ENCODE results near the gene CKLF. TPM values are rescaled to one million over a fixed set of nuclear protein-coding genes. Genes with fewer than 3 reads are reported as not detected.
"Not testable (repeated sequence)": the region's sequence is repeated elsewhere in the genome, so short reads cannot be mapped to it uniquely, and the experiment has no call there.

CKLF gene
- polyA plus RNA-seq, 3 donors, result 34.5 to 46.5 (median 46.4) TPM

DNA sequence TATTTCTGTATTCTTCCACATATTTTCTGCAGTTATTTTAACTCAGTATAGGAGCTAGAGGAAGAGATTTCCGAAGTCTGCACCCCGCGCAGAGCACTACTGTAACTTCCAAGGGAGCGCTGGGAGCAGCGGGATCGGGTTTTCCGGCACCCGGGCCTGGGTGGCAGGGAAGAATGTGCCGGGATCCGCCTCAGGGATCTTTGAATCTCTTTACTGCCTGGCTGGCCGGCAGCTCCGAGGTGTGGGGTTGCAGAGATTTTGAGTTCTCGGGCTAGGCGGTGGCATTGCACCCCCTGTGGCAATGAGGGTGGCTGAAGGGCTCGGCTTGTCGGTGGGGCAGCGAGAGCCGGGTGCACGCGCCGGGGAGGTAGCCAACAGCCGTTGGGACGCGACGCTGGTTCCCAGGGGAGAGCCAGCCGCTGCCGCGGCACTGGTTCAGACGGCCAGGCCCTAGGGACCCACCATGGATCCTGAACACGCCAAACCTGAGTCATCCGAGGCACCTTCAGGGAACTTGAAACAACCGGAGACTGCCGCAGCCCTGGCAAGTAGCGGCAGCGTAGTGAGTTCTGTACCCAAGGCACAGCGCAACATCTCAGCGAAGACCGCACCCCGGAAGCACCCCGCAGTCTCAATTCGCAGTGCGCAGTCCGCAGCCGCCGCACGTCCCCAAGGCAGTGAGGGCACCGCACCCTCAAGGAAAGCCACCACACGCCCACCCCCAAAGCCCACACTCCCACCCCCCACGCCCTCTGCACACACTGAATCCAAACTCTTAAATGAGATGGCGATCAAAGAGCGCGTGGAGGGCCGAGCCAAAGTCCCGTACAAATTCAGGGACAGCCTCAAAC is 13.9 kb downstream of the CKLF start, which contains the start of gene CMTM1:
Gene CMTM1, plus strand, starts transcription at position 389 of the 851 bp plus-strand sequence. Its CDS starts 75 bp downstream, at position 464.
- no peak for DNase-seq (ENCODE audit: low read depth in 3 of 3, low spot score in 2 of 3)

DNA sequence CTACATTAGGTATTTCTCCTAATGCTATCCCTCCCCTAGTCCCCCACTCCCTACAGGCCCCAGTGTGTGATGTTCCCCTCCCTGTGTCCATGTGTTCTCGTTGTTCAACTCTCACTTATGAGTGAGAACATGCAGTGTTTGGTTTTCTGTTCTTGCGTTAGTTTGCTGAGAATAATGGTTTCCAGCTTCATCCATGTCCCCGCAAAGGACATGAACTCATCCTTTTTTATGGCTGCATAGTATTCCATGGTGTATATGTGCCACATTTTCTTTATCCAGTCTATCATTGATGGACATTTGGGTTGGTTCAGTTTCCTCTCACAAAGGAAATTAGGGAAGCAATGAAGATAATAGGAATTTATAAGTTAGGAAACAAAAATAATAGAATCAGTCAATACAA is 14.9 kb downstream of the CKLF start:
- not testable (repeated sequence) for DNase-seq (ENCODE audit: low read depth in 3 of 3, low spot score in 2 of 3)

DNA sequence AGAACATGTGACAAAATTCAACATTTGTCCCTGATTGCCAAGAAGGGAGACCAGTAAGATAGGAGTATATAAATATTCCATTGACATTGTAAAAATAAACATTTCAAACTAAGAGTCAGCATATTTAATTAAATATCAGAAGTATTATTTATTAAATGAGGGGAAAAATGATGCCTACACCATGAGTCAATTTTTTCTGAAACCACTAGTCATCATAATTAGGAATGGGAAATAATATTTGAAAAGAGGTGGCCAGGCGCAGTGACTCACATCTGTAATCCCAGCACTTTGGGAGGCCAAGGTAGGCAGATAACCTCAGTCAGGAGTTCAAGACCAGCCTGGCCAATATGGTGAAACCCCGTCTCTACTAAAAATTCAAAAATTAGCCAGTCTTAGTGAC is 16.0 kb downstream of the CKLF start:
- DNase-seq (ENCODE audit: low read depth in 3 of 3, low spot score in 2 of 3), result no peak

DNA sequence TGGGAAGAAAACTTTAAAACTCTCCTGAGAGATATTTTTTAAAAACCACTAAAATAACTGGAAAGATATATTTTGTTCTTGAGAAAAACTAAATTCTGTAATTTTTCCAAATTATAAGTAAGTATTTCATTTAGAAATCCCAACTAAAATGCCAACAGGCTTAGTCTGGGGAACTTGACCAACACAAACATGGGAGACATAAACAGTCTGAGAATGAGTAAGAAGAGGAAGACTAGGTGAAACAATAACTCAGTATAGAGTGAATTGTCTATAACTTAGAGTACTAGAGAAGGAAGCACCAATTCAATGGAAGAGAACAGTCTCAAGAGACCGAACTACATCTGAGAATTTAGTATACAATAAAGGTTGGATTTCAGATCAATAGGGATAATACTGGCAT is 16.8 kb downstream of the CKLF start:
- no peak for DNase-seq (ENCODE audit: low read depth in 3 of 3, low spot score in 2 of 3)

DNA sequence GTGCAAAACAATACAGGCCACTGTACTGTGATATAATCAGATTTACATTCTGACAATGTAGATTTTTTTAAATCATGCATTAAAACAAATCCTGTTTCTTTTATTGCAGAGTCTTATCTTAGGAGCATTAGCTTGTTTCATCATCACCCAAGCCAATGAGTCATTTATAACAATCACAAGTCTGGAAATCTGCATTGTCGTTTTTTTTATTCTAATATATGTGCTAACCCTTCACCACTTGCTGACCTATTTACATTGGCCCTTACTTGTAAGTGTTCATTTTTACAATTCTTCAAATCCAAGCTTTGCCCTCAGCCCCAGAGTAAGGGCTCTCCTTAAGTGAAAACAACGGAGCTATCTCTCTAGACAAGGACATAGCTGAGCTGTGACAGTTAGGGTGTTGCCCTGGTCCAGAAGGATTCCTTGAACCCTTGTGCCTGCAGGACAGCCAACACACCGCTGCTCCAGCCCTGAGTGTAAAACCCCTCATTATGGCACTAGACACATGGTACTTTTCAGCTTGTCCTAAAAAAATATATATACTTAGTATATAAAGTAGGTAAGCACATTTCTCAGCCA is 17.5 kb downstream of the CKLF start:
- DNase-seq (ENCODE audit: low read depth in 3 of 3, low spot score in 2 of 3), result no peak

DNA sequence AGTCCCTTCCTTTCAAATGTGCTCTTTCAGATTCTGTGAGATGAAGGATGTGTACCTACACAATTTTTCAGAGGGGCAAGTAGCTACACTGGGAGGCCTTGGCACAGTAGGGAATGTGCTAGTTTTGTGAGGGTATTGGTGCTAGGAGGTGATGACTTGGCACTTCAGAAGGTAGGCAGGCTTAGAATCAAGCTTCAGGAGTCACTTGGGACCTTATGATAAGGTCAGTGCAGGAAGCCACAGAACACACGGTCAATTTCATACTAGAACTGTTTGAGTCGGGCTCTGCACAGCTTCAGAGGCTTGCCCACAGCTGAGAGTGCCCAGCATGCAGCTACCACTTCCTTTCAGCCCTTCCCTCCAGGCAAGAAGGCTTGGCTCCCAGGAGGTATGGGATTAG is 20.0 kb downstream of the CKLF start:
- no peak for DNase-seq (ENCODE audit: low read depth in 3 of 3, low spot score in 2 of 3)

DNA sequence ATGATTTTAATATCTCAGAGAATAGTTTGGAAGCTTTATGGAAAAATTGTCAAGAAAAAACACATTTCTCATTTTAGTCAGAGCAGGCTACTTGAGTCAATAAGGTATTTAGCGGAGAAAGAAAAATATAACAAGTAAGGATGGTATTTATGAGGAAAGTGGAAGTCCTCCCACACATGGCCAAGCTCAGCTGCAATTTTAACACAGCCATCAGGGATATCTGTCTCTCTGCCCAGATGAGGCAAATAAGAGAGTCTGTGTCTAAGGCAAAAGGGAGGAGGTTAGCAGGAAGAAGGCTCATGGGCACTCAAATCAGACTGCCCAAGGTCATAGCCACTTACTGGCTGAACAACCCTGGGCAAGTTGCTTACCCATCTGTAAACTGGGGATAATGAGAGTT is 21.7 kb downstream of the CKLF start:
- no peak for DNase-seq (ENCODE audit: low read depth in 3 of 3, low spot score in 2 of 3)

DNA sequence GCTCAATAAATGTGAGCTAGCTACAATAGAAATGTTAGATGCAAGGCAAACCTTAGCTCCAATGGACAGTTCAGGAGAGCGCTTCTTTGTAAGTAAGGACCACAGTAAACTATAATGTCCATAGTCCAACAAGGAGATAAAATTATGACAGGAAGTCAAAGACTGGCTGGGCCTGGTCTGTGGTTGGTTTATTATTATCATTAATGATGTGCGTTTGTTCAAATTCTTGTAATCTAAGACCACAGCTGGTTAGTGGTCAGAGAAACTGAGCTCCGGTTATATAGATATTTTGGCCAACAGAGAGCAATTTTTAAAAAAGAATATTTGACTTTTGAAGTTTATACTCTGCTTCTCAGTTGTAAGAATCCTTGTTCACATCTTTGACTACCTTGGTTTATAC is 22.2 kb downstream of the CKLF start:
- no peak for DNase-seq (ENCODE audit: low read depth in 3 of 3, low spot score in 2 of 3)

DNA sequence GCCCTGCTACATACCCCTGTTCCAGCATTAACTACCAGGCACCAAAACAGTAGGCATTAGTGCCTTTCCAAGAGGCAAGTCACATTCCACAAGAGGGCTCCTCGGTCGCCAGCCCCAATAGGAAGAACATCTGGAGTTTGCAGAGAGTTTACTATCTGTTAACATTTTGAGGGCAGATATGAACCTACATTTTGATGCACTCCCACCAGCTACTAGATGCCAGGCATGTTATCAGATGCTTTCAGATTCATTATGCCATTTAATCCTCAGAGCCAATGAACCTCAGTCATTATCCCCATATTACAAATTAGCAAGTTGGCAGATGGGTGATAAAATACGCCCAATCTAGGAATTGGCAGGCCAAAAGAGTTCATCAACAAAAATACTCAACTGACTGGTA is 22.7 kb downstream of the CKLF start:
- no peak for DNase-seq (ENCODE audit: low read depth in 3 of 3, low spot score in 2 of 3)

DNA sequence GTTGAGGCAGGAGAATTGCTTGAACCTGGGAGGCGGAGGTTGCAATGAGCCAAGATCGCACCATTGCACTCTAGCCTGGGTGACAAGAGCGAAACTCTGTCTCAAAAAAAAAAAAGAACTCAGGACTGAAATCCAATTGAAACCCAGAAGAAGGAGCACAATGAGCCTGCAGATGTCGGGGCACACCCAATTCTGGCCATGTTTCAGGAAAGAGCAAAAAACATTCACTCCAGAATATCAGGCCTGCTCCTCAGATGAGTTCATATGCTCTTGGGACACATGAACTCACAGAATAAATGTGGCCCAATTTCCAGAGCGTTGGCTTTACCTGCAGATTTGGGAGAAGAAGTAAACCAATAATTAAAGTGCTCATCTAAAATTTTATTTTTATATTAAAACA is 23.9 kb downstream of the CKLF start:
- DNase-seq (ENCODE audit: low read depth in 3 of 3, low spot score in 2 of 3), result no peak

DNA sequence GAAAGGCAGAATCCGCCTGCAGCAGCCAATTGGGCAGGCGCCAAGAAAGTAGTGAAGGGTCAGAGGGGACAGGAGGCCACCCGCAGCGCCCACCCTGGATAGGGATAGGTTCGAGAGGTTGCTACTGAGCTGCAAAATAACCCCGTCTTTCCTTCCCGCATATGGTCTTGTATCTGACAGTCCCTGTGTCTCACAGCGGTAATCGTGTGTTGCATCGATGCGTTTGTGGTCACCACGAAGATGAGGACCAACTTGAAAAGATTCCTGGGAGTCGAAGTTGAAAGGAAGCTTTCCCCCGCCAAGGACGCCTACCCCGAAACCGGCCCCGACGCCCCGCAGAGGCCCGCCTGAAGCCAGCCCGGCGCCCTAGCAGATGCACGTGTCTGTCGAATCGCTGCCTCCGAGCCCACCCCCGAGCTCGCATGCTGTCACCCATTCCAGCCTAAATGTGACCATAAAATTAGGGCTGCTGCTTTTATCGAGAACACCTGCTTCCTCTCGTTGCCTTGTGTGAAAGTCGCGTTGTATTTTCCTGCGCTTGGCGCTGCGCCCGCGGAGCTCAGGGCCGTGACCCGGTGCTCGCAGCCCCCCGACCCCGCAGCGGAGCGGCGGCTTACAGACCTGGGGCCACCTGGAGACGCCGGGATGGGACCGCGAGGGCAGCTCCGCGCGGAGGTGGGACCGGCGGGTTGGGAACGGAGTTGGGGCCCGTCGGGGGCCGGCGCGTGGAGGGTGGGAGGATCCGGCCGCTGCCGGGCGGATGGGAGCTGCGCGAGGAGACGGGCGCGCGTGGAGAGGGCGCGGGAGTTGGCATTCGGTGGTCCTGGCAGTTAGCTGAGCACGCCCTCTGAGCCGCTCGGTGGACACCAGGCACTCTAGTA is 26.5 kb downstream of the CKLF start, which contains the start of gene CMTM2:
Gene CMTM2, plus strand, starts transcription at position 813 of the 881 bp plus-strand sequence. CDS start 145 bp downstream, outside the sequence.
- DNase-seq (ENCODE audit: low read depth in 3 of 3, low spot score in 2 of 3), result peak in 1 of 3 donors; percentile 18

DNA sequence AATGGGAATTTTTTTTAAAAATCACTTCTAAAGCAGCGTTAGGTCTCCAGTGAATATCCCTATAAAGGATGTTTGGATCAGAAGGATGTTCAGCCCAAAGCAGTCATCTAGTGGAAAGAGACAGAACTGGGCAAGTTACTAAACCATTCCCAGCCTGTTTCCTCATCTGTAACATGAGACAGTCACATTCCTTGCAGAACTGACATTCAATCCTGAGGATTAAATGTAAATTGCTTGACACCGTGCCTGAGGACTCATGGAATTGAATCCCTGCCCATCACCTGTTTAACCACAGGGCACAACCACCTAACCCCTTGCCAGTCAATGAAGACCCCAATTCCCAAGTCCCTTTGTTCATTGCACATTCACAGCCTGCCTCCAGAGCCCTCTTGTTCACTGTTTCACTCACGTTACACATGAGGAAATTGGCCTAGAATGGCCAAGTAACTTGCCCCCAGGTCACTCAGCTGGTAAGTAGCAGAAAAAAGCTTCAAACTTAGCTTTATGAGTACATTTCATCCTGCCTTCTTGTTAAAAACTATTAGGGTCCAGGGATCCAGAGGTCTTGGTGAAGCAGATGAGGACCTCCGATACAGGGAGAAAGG is 28.3 kb downstream of the CKLF start:
- peak in 1 of 3 donors; percentile 26 for DNase-seq (ENCODE audit: low read depth in 3 of 3, low spot score in 2 of 3)

DNA sequence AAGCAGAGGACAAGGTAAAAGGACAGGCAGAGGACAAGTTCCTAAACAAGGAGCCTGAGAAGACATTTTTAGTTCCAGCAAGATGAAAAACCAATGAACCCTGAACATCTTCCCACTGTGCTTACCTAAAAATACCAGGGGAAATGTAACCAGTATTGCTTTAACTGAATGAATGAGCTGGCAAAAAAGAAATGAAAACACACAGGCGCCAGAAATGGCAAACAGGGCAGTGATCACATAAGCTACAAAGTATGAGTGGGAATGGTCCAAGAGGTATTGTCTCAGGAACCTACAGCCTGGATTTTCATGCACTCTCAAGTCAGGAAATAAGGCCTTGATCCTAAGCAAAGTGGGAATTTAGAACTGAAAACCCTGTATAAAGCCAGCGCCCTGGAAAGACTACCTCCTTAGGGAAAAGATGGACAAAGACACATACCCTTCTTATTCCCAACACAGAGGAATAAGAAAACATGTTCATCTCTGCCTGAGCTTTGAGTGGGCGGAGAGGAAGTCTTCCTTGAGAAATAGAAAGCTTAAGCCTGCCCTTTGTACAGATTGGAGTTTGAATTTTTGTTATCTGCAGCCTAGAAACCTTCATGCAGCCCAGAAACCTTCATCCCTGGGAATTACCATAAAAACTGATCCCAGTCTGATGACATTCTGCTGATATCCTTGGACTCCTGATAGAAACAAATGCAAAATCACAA is 29.0 kb downstream of the CKLF start:
- no peak for DNase-seq (ENCODE audit: low read depth in 3 of 3, low spot score in 2 of 3)

DNA sequence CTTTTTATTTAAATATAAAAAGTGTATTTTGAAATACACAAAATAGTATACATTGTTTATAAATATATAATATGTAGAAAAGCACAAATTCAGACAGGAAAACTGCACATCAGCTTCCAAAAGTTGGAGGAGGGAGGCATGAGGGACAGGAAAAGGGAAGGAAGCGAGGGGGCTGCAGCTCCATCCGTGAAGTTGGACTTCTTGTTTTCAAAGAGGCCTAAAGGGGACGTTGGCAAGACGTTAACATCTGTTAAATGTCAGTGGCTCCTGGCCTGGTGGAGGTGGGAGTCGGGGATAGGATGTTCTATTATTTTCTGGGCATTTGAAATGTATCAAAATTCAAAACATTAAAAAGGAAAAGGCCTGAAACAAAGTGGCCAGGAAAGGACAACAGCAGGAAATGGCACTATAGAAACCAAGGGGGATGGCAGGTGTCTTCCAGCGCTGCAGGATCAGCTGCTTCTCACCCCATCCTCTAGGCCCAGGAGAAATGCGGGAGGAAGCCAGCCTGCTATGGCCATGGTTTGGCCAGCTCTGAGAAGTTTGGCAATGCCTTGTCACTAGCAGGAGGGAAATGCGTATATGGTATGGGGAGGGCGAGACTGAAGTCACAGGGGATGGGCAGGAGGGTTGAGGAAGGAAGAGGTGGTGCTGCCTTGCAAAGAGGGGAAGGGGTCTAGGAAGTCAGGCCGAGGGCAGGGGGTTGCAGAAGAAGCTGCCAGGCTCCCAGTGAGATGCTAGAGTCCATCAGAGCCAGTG is 33.3 kb downstream of the CKLF start:
- DNase-seq (ENCODE audit: low read depth in 3 of 3, low spot score in 2 of 3), result no peak

DNA sequence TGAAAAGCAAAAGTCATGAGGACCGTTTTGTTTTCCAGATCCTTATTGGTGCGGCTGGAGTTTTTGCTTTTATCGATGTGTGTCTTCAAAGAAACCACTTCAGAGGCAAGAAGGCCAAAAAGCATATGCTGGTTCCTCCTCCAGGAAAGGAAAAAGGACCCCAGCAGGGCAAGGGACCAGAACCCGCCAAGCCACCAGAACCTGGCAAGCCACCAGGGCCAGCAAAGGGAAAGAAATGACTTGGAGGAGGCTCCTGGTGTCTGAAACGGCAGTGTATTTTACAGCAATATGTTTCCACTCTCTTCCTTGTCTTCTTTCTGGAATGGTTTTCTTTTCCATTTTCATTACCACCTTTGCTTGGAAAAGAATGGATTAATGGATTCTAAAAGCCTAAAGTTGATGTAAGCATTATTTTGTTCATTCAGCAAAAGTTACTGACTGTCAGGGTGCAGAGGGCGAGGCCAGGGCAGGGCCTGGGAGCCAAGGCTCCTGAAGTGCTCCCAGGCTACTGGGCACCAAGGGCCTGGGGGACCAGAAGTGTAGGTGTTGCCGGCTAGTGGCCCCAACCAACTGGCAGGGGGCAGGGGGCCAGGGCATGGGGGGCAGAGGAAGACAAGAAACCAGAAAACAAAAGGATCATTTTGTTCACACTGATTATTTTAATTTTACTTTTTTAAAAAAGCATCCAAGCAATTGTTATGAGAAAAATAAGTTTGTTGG is 35.7 kb downstream of the CKLF start:
- DNase-seq (ENCODE audit: low read depth in 3 of 3, low spot score in 2 of 3), result no peak

DNA sequence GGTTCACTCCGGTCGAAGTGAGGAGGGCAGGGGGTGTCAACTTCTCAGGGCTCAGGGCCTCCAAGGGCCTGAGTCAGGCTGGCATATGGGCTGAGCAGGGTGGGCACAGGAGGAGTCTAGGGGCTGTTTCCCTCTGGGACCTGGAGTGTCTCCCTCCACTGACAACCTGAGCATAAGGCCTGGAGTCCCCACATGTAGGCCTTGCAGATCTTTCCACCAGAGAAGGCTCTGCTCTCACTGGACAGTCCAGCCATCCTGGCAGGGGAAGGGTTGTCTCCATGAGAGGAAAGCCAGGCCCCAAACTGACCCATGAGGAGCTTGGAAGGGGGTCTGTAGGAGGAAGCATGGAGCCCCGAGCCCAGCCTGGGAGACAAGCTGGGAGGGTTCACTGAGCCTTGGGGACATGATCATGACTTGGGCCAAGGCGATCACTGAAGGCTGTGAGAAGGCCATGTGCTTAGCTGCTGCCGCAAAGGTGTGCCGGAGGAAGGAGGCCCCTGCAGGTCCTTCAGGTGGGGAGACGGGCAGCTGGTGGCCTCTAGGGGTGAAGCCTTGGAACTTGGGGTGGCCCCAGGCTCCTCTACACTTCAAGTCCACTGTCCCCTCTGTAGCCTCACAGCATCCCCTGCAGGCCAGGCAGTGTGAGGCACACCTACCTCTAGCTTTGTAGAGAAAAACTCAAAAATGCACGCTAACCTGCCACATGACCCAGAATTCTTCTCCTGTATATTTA is 36.8 kb downstream of the CKLF start:
- DNase-seq (ENCODE audit: low read depth in 3 of 3, low spot score in 2 of 3), result no peak

DNA sequence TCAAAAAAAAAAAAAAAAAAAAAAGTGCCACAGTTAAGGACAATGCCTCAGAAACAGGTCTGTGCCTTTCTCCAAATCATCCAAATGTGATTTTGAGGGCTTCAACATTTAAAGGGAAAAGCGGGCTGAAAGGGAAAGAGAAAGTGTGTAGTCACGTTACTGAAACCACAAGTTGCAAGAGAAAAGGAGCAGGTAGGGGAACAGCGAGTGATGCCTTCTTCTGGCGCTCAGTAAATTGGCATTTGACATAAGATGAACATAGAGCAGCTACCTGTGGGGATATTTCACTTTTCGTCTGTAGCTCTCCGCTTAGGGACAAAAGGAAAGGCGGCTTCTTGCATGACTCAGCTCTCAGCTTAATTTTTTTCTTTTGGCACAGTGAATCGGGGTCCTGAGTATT is 37.9 kb downstream of the CKLF start:
- no peak for DNase-seq (ENCODE audit: low read depth in 3 of 3, low spot score in 2 of 3)

DNA sequence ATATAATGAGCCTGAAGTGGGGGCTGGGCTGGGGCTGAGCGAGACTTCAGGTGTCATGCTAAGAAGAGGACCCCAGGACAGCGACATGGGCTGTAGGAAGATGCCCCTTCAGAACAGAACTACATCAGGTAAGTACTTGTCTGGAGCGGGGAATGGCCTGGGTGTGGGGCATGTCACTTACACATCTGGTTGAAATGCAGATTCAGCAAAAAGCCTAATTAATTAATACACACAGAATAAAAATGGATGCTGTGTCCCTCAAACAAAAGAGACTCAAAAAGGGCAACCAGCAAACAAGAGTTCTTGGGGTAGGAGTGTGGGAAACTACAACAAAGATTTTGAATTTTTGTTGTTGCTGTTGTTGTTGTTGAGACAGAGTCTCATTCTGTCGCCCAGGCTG is 38.6 kb downstream of the CKLF start:
- DNase-seq (ENCODE audit: low read depth in 3 of 3, low spot score in 2 of 3), result no peak
